Subcutaneous adipose tissue (tissue), 4 donors: ENCODE measurements around the gene CDH4. TPM values are rescaled to one million over a fixed set of nuclear protein-coding genes. Genes with fewer than 3 reads are reported as not detected.

Experiments used
- CTCF ChIP-seq: fragments of 450-650 bp; IDR thresholded peaks from one replicate; pipeline ENCODE4 v1.5.1; 2016; ENCODE audit warnings: low read depth, mild to moderate bottlenecking, control low read depth, antibody characterized with exemption, moderate library complexity
- total RNA-seq, 4 donors: library from RNA; depleted of rRNA; stranded (reverse); fragments of >200 nt; gene quantifications; one replicate each; pipeline ENCODE4 v1.1.0, GENCODE V29; 2016

CDH4 gene
- total RNA-seq, 4 donors from 2014 or later = not detected

- TF ChIP-seq CTCF = no peak
Observed at GRCh38 chr20:61320691-61321425, 68.8 kb downstream of the CDH4 start.

- no peak for TF ChIP-seq CTCF
Observed at GRCh38 chr20:61321481-61321880, 69.4 kb downstream of the CDH4 start.

GRCh38 chr20:61322151-61322865 is 70.2 kb downstream of the CDH4 start:
- no peak for TF ChIP-seq CTCF

GRCh38 chr20:61324906-61325305 is 72.8 kb downstream of the CDH4 start:
- TF ChIP-seq CTCF = no peak

- no peak for TF ChIP-seq CTCF
Observed at GRCh38 chr20:61325718-61326117, 73.7 kb downstream of the CDH4 start.

GRCh38 chr20:61328911-61329558 is 77.0 kb downstream of the CDH4 start:
- no peak for TF ChIP-seq CTCF

GRCh38 chr20:61330441-61330840 is 78.4 kb downstream of the CDH4 start:
- TF ChIP-seq CTCF = no peak
